ENCODE measurements around the gene HOXD4.

- TF ChIP-seq ISL1 (CRISPR knock-in tag; IDR thresholded peaks at IDR 0.05) = no peak
- no peak for TF ChIP-seq TCF4 (CRISPR knock-in tag; IDR thresholded peaks at IDR 0.05; ENCODE audit: borderline replicate concordance)
- no peak for TF ChIP-seq ZC3H10 (CRISPR knock-in tag; IDR thresholded peaks at IDR 0.05)
- TF ChIP-seq ZFP3 (CRISPR knock-in tag; IDR thresholded peaks at IDR 0.05) = no peak
- TF ChIP-seq, protein P1, sequence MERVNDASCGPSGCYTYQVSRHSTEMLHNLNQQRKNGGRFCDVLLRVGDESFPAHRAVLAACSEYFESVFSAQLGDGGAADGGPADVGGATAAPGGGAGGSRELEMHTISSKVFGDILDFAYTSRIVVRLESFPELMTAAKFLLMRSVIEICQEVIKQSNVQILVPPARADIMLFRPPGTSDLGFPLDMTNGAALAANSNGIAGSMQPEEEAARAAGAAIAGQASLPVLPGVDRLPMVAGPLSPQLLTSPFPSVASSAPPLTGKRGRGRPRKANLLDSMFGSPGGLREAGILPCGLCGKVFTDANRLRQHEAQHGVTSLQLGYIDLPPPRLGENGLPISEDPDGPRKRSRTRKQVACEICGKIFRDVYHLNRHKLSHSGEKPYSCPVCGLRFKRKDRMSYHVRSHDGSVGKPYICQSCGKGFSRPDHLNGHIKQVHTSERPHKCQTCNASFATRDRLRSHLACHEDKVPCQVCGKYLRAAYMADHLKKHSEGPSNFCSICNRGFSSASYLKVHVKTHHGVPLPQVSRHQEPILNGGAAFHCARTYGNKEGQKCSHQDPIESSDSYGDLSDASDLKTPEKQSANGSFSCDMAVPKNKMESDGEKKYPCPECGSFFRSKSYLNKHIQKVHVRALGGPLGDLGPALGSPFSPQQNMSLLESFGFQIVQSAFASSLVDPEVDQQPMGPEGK (CRISPR knock-in tag; IDR thresholded peaks at IDR 0.05; ENCODE audit: borderline replicate concordance) = no peak
- no peak for TF ChIP-seq RARB (CRISPR knock-in tag; IDR thresholded peaks at IDR 0.05)
Measured at GRCh38 chr2:176114930-176115625, 36.3 kb upstream of the HOXD4 start.

All from SK-N-SH treated with all-trans-retinoic acid at 6 μM for 48 hours (cell line).